ENCODE measurements around the gene POU2F3.

Gene POU2F3

DNA sequence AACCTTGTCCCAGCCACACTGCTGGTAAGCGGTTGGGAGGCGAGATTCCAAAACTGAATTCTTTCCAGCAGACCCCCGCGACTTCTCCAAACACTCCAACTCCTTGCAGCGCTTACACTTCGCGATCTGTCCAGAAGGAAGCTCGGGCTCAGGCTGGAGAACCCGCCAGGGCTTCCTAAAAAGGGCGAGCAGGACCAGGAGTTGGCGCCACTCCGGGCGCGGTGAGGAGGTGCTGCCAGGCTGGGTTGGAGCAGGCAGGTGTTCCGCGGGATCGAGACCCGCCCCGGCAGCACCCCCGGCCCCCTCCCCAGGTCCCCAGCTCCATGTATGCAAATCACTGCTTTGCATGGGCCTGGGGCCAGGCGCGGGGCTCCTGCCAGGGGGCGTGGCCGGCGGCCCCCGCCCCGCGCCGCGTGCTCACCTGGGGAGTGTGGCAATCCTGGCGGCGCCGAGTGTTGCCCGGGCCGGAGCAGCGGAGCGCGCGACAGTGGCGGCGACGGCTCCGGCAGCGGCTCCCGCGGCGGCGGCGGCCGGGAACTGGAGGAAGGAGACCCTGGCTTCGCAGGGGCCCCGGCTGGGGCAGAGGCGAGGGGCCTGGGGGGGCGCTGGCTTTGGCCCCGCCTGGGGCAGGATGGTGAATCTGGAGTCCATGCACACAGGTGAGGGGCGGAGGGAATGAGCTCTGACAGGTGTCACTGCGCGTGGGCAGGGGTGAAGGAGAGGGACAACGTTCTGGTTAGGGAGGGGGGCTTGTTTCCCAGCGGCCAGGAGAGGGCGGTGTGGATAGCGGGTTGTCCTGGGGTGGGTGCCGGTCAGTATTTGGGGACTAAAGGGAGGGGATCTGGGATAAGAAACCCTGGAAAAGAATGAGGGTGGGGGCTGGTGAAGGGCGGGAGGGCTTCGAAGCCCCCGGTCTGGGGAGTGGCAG is at the start of gene POU2F3:
TSS of gene POU2F3 (plus strand) at position 428 of the 928 bp plus-strand sequence. CDS start at position 632, 204 bp downstream.
- DNase-seq, result peak; percentile 32

DNA sequence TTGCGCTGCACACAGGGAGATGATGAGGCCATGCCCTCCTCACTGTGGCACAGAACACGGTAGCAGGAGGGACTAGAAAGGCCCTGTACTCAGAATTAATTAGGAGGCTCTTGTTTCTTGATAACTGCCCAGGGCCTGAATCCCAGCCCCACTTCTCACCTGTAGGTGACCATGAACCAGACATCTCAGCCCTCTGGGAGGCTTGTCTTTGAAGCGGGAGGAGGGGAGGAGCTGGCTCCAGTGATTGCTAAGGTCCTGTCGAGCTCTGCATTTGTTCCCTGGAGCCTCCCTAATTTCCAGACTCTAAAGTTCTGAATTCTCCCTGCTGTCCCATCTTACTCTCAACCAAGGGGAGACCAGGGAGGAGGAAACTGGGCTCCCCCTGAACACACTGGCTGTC is 48.9 kb upstream of the POU2F3 start:
- DNase-seq, result no peak

DNA sequence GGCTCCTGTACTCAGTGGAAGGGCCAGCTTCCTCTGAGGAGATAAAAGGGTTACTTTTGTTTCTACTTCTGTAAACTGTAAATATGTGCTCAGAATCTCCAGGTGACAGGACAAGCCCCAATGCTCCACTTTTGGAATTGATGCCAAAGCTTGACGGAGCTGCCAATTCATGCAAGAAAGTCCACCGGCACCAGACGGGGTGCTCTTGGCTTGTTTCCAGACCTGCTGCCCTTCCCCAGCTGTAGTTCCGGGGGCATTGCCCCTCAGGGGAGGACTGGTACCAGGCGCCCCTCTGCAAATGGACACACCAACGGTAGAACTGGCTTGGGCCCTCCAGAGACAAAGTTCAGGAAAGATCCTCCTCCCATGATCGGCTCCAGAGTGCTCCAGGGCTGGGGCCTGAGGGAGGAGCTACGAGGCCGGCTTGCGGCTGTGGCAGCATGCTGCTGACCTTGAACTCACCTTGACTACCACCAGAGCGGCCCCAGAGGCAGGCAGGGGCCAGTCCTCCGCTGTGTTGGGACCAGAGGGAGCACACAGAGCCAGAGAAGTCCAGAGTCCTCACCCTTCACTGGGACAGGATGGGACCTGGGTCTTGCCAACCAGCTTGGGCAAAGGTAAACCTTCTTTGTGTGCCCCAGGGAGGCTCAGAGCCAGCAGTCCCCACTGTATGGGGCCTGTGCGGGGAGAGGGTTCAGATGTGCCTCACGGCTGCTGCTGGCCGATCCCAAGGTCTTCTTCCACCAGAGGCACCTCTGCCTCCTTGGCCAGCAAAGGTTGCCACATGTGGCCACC is 46.9 kb upstream of the POU2F3 start:
- no peak for DNase-seq

DNA sequence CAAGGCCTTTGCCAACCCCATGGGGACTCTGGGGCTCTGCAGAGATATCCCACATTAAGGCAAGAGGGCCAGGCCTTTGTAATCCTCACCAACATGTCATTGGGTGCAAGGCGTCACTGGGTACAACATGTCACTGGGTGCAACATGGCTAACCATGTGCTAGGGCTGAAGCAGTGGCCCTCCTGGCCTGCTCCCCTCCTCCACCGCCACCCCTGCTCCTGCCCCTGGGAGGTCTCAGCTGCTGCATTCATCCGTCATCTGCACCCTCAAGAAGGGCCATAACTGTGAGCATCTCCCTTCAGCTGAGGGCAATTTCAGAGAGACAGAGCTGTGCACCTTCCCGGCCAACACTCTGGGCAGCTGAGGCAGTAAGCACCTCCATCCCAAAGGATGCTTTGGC is 45.8 kb upstream of the POU2F3 start:
- no peak for DNase-seq

DNA sequence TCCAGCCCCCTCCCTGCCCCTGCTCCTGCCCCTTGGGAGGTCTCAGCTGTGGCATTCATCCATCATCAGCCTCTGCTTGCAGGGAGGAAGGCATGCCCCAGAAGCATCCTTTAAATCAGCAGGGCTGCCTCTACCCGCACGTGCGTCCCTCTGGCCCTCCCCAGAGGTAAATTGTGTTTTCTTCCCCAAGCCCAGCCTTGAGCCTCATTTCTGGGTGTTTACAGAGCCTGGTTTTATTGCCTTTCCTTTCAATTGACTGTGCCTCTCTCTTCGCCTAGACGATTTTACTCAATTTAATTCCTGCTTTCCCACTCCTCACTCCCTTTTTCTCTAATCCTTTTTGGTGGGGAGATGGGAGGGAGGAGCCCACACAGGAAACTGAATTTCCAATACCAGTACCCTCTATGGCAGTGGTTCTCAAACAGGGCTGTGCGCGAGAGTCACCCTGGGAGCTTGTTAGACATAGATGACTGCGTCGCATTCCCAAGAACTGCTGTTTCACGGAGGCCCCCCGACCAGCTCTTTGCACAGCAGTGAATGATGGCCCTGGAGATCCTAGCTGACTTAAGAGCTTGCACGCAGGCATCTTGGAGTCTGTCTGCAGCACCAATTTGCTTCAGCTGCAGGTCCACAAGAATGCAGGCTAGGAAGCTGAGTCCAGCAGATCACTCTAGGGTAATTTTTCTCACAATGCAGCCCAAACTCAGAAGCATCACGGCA is 44.2 kb upstream of the POU2F3 start:
- no peak for DNase-seq

DNA sequence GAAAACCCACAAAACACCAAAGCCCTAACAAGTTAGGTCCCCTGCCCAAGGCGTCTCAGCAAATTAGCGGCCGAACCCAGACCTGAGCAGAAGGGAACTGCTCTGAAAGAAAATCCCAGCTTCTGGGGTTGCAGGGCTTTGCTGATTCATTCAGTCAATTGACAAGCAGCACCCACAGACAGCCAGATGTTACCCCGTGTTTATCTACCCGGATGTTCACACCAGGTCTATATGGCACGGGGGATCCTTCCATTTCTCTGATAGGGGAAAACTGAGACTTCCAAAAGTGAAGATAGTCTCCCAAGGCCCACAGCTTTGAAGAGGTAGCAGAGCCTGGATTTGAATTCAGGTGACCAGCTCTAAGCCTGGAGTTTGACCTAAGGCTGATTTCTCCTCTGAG is 43.1 kb upstream of the POU2F3 start:
- DNase-seq, result no peak

DNA sequence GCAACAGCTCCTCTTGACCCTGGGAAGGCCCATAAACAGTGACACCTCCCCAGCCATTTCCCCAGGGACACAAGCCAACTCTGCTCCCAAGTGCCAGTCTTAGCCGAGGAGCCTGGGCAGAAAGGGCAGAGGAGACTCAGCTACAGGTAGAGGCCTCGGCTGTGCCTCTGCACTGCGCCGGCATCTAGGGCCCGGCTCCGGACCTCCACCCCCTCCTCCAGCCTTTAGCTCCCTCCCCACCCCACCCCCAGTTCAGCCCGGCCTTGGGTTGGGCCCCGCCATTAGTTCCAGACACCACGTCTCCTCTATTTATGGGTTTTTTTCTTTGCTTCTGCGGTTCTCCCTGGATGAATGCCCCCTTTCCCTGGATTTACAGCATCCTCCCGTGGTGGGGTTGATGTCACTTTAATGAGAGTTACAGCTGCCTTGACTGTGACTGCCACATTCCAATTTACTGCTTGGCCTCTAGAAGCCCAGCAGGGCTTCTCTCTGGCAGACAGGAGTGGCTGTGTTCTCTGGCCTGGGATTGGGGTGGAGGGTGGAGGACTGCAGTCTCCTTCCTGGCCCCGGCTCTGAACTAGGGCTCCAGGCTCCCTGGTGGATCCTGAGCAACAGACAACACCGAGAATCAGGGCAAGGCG is 42.6 kb upstream of the POU2F3 start:
- DNase-seq, result no peak

DNA sequence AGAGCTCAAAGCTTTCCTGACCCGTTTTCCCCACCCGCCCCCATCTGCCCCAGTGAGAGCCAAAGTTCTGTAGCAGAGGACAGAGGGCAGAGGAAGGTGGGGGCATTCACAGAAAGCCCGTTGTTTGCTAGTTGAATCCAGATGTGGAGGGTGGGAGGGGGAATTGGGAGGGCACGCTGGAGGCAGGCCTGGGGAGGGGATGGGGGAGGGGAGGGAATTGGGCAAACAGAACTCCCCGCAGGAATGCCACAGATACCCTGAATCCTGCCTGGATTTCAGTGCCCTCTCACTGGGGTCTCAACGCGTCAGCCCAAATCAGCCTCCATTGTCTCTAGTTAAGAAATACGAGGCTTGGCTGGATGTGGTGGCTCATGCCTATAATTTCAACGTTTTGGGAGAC is 42.0 kb upstream of the POU2F3 start:
- no peak for DNase-seq

DNA sequence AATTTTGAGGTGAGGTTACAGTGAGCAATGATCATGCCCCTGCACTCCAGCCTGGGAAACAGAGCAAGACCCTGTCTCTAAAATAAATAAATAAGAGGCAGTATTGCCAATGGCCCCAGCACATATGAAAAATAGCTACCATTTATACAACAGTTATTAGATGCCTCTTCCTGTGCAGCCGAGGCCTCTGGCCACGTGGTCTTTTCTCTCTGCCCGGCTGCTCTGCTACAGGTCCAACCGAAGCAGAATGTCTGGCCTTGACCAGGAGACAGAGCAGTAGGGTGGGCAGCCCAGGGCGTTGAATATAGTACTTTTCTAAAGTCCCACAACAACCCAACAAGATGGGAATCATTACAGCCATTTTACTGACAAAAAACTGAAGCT is 41.5 kb upstream of the POU2F3 start:
- DNase-seq, result no peak

DNA sequence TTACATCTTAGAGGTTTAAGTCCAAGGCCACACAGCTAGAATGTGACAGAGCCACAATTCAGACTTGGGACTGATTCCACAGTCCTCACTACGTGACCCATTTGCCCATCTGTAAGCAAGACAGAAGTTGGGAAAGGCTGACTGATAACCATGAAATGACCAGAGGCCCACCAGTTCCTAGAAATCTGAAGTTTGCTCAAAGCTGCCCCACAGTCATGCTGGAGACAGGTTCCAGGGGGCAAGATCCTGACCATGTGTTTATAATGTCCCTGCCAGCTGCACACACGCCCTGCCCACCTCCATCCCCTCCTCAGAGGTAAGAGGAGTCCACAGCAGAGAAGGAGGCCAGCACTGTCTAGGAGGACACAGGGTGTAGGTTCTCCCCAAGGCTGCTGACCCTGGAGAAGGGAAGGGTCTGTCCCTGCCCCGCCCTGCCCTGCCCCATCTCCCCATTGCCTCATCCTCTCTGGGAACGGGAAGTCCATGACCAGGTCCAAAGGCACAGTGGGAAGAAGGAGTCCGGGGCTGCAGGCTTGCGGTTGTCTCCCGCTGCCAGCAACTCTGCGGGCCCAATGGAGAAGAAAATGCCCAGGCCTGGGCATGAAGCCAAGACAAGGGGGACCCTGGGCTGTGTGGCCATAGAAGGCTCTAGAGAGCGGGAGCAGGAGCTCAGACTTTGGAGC is 41.0 kb upstream of the POU2F3 start:
- no peak for DNase-seq

DNA sequence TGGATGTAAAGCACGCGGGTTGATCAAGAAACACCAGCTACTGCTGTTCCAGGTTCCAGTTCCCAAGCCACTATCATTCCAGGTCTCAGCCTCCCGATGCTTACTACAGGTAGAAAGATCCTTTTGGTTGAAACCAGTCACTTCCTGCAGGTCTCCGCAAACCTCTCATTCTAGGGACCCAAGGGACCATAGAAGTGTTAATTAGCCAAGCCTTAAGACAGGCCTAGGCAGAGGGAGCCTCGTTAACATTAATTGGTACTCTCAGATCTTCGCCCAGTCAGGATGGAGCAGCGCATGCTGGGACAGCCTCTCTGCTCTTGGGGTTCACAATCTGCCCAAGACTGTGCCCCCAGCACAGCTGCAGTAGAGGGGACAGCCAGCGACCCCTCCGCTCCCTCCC is 40.3 kb upstream of the POU2F3 start:
- no peak for DNase-seq

DNA sequence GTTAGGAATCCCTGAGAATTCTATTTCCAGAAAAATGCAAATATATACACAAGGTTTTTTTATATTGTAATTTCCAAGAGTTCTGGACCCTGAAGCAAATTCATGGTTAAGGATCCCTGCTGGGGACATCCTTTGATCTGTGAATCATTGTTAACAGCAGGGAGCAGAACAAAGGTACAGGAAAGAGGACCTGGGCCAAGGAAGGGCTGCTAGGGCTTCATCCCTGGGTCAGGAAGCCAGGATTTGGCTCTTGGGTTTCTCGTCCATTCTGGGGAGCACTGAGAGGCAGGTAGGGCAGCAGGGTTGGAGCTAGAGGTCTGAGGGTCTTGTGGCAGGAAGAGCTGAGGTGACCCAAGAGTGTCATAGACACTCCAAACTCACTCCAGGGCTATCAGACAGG is 39.3 kb upstream of the POU2F3 start:
- DNase-seq, result no peak

DNA sequence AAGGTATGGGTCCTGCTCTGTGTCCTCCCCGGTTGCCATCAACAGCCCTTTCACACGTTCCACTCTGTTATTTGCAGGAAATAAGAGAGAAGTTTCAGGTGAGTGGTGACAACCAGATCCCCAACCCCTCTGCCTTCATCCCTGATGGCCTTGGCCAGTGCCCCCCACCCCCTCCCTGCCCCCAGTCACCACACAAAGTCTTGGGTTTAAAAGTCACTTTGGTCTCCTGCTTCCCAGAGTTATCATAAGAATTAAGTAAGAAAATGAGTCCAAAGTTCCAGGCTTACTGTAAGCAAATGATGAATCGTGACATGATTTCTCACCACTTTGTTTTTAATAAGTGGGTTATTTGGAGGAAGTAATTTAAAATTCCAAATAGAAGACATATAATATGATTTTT is 38.3 kb upstream of the POU2F3 start:
- no peak for DNase-seq

DNA sequence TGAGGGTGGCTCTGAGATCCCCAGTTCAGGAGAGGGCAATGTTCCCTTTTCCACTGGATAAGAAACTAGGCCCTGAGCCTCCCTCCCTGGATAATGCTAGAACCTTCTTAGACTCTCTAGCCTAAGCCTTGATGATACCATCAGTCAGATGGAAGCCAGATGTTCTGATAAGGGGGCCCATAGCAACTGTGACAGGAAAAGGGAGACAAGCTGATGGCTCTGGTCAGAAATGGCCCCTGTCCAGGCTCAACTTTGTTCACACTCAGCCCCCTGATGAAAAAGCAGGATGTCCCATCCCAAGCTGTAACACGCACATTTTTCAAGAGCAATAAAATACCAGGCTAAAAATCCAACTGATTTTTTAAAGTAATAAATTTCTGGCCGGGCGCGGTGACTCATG is 36.3 kb upstream of the POU2F3 start:
- no peak for DNase-seq

DNA sequence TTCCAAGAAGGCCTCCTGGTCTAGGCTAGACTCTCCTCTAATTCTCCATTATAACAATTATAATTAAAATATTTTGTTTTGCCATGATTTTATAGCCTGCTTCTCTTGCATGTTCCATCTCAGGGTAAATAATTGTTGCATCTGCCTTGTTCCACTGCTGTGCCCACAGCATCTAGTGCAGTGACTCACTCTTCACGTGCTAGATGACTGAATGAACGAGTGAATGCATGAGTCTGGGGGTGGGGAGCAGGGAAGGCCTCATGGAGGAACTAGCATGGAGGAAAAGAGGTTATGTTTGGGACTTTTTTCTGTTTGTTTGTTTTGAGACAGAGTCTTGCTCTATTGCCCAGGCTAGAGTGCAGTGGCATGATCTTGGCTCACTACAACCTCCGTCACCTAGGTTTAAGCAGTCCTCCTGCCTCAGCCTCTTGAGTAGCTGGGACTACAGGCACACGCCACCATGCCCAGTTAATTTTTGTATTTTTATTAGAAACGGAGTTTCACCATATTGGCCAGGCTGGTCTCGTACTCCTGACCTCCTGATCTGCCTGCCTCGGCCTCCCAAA is 34.3 kb upstream of the POU2F3 start:
- DNase-seq, result no peak

DNA sequence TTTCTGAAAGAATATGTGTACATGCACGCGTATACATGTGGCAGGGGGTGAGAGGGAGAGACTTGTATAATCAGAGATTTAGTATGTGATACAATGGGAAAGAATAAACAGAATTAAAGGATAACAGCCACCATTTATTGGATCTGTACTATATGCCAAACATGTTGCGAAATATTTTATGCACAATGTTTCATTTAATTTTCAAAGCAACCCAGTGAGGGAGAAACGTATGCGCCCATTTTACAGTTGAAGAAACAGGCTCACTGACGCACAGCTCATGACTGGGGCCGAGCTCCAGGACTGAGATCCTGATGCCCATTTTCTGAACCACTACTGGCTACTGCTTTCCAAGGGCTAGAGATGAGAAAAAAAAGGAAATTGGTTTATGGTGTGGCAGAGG is 32.4 kb upstream of the POU2F3 start:
- no peak for DNase-seq

DNA sequence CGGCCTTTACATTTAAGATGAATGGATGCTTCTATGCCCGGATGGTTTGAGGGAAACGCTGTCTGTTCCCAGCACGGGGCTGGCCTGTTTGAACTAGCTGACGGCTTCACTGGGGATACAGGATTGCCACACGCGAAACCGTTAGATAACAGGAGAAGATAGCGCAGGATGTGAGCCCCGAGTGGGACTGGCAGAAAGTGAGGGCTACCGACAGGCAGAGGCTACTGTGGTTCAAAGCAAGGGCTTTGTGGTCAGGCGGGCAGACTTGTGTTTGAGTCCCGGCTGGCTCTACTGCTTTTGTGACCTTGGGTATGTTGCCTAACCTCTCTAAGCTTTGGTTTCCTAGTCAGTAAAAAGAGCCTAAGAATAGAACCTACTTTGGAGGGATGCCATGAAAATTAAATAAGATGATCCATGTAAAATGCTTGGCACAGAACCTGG is 31.9 kb upstream of the POU2F3 start:
- DNase-seq, result no peak

DNA sequence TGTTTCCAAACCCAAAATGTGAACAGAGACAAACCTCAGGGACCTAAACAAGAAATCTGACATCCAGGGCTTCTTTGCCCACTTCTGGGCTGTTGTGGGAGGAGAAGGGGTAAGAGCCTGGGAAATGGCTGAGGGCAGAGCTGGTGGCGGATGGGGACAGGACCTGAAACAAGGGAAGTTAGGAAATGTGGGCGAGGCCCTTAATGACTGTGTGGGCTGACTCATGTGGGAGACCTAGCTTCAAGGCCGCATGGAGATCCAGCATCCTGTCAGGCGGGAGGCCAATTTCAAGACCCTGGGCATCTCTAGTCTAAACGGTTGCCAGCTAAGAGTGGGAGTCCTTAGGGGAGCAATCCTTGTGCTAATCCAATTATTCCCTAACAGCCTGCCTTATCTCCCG is 31.2 kb upstream of the POU2F3 start:
- no peak for DNase-seq

DNA sequence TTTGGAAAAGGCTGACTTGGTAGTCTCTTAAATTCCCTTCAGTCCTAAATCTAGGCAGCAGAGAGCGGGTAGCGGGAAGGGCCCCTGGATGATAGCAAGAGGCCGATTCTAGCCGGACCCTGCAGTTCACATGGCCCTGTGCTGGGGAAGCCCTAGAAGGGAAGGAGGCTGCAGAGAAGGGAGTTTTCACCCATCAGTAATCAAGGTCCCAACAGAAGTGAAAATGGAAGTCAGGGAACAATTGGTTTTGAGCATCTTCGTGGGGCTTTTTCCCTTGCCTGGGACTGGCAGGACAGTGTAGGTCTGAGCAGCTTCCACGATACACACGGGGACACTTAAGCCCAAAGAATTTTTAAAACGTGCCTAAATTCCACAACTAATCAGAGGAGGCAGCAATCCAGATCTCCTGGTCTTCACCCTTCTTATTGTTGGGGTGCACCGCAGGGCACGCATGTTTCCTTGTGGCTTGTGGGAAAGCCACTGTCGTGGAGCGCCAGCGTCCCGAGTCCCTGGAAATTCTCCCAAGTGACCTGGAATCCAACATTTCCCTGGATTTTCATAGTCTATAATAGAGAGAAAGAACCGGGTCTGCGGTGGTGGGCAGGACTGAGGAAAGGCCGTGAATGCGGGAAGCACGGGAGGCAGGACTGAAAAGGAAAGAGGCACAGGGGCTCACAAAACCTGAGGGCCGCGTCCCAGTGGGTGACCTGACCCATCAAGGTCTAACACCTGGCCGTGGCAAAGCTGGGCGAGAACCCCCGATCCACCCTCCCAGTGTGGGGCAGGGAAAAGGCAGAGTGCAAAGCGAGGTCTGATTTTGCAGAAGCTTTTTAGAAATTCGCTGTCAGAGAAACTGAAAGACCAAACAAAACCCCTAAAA is 30.0 kb upstream of the POU2F3 start:
- no peak for DNase-seq

DNA sequence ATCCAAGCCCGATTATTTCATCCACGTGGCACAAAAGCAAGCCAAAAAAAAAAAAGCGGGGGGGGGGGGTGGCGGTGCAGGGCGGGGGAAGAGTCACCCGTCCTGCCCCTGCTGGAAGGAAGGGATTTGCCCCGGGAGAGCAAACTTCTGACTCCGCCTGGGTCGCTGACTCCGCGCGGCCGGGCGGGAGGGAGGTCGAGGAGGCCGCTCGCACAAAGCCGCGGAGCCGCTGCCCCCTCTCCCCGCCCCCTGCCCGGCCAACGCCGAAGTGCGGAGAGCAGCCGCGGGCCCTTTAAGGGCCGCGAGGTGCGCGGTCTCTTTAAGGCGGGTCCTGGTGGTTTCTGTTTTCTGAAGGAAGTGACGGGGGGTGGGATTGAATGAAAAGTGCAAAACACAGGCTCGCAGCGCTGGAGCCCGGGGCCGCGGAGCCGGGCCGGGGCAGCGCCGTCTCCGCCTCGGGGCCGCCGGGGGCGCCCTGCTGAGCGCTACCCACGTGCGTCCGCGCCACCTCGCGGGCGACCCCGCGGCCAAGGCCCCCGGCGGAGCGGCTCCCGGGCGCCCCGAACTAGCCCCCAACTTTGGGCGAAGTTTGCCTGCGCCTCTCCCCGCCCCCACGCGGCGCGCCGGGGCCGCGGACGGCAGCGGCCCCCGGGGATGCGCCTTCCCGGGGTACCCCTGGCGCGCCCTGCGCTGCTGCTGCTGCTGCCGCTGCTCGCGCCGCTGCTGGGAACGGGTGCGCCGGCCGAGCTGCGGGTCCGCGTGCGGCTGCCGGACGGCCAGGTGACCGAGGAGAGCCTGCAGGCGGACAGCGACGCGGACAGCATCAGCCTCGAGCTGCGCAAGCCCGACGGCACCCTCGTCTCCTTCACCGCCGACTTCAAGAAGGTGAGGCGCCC is 29.1 kb upstream of the POU2F3 start, which contains the start of gene OAF:
TSS of gene OAF (plus strand) at position 407 of the 896 bp plus-strand sequence. CDS start at position 655, 248 bp downstream.
- DNase-seq, result peak; percentile 16

Measured in NCI-H345 (cell line).